GM12892 (cell line): ENCODE measurements around the gene RLBP1.

Source experiments
- POLR2A ChIP-seq: IDR thresholded peaks from 2 replicates; pipeline ENCODE4 v1.6.1; 2011; ENCODE audit warnings: low read depth, low read length, control low read depth
- POLR2AphosphoS5 ChIP-seq: IDR thresholded peaks from 2 replicates; pipeline ENCODE4 v1.6.1; 2011; ENCODE audit warnings: low read depth, low read length, control low read depth

- TF ChIP-seq POLR2A (no peak), POLR2AphosphoS5 (no peak)
Observed at GRCh38 chr15:89230277-89230676, 8.9 kb upstream of the RLBP1 start.
